K562 (cell line): ENCODE results near the gene SLC34A3. TPM values are rescaled to one million over a fixed set of nuclear protein-coding genes. Genes with fewer than 3 reads are reported as not detected.

Source experiments
- ARID2 ChIP-seq: fragments of 450-650 bp; IDR thresholded peaks from 2 replicates; pipeline ENCODE4 v1.6.1; 2017; ENCODE audit warnings: antibody characterized with exemption, mild to moderate bottlenecking
- MTA3 ChIP-seq: fragments of 450-650 bp; formaldehyde crosslinking; IDR thresholded peaks from 2 replicates; pipeline ENCODE4 v1.6.1; 2017; ENCODE audit warnings: mild to moderate bottlenecking, borderline replicate concordance
- POLR2AphosphoS5 ChIP-seq: IDR thresholded peaks from 2 replicates; pipeline ENCODE4 v1.6.1; 2011; ENCODE audit warnings: mild to moderate bottlenecking, low read depth, low read length, moderate library complexity; ENCODE audit not compliant: control insufficient read depth, insufficient read depth
- RUNX1 ChIP-seq: sonication (generic); IDR thresholded peaks from 2 replicates; pipeline ENCODE4 v1.6.1; 2016; ENCODE audit warnings: antibody characterized with exemption, low read depth
- SRF ChIP-seq, 2 experiments: fragments of 250-450, 450-650 bp in 1 of 2; sonication (Bioruptor Pico) in 1 of 2; sonication (generic) in 1 of 2; formaldehyde crosslinking; IDR thresholded peaks; 2 replicates each; pipeline versions ENCODE4 v1.5.0 to v1.5.1; 2020 to 2022; ENCODE audit warnings: mild to moderate bottlenecking in 1 of 2, missing genetic modification reagents in 1 of 2
- XRCC5 ChIP-seq: fragments of 200-400 bp; formaldehyde crosslinking; IDR thresholded peaks from 2 replicates; pipeline ENCODE4 v1.6.1; 2017; ENCODE audit warnings: low read depth, mild to moderate bottlenecking, low read length
- polyA plus RNA-seq, 8 experiments: library from polyadenylated mRNA; depleted of rRNA in 4 of 8; stranded (reverse) in 5 of 8; unstranded in 3 of 8; fragments of >200 nt; fragmentation: Nextera tagmentation in 2 of 8; fragmentation: Illumina TruSeq in 1 of 8; extraction: Ambion mirVana in 2 of 8; extraction: Trizol in 1 of 8; gene quantifications; 2 replicates each; pipeline versions ENCODE4 v1.2.1 to v1.2.3, GENCODE V29; 2011 to 2014; ENCODE audit warnings: inconsistent platforms in 1 of 8, missing spikeins in 1 of 8
- total RNA-seq, 7 experiments: library from RNA; depleted of rRNA in 6 of 7; stranded (reverse); fragments of >200 nt in 6 of 7; fragmentation: Illumina TruSeq in 2 of 7; extraction: Trizol in 2 of 7; gene quantifications; 2 replicates each; pipeline versions ENCODE4 v1.2.1 to v1.2.3, GENCODE V29; 2011 to 2021; ENCODE audit warnings: low replicate concordance in 1 of 7
- TF ChIP-seq, protein P1 (sequence below): fragments of 200-800 bp; sonication (Bioruptor generic); IDR thresholded peaks from 2 replicates; pipeline ENCODE4 v1.6.1; 2017; ENCODE audit warnings: missing genetic modification characterization, missing compliant biosample characterization
- TF ChIP-seq, protein P2 (sequence below), 2 experiments: fragments of 200-800 bp in 1 of 2; sonication (Bioruptor generic) in 1 of 2; sonication (generic) in 1 of 2; formaldehyde crosslinking in 1 of 2; IDR thresholded peaks in 1 of 2; conservative IDR thresholded peaks in 1 of 2; 2 replicates each; pipeline versions ENCODE4 v1.5.0 to v1.6.1; 2016 to 2020; ENCODE audit warnings: missing compliant biosample characterization in 1 of 2, missing genetic modification characterization in 1 of 2, missing genetic modification reagents in 1 of 2

Gene SLC34A3
- total and polyA plus RNA-seq, 9 of the 15 experiments (the other 6 are each of a cell fraction or from before 2014, with no cell fraction given): not detected

DNA sequence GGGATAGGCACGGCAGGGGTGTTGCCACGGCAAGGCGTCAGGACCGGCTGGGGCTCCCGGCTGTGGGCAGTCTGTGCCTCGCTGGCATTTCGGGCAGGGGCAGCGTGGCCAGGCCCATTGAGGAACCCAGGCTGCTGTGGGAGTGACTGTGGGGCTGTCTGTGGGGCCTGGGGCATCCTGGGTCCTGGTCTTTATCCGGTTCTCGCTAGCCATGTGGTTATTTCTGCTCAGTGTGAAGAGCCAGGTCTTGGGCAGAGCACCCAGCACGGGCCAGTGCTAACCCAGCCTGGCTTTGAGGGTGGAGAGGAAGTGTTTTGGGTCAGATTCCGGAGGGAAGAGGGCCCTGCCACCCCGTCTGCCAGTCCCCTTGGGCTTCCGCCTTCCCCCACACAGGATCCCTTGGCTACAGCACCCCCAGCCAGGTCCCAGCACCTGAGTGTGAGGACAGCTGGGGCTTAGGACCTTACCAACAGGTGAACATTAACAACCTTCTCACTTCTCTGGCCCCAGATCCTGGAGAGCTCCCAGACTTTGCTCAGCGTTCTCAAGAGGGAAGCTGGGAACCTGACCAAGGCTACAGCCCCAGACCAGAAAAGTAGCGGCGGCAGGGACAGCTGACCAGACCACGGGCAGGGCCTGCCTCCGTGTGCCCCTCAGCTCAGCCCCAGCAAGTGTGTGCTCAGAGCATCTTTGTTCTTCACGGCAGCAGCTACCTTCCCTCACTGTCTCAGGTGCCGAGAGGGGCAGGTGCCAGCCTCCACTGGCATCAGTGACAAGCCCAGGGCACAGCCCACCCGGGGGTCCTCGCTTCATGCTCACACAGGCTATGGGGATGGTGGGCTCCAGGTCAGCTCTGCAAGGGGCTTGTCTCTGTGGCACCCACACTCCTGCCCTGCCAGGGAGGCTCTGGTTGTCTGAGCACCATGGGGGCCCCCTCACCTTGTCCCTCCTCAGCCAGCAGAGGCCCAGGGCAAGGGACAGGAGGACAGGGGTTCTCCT is 41.1 kb upstream of the SLC34A3 start (continued):
- TF ChIP-seq, protein P1, sequence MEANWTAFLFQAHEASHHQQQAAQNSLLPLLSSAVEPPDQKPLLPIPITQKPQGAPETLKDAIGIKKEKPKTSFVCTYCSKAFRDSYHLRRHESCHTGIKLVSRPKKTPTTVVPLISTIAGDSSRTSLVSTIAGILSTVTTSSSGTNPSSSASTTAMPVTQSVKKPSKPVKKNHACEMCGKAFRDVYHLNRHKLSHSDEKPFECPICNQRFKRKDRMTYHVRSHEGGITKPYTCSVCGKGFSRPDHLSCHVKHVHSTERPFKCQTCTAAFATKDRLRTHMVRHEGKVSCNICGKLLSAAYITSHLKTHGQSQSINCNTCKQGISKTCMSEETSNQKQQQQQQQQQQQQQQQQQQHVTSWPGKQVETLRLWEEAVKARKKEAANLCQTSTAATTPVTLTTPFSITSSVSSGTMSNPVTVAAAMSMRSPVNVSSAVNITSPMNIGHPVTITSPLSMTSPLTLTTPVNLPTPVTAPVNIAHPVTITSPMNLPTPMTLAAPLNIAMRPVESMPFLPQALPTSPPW (CRISPR knock-in tag): no peak
- TF ChIP-seq SRF (CRISPR knock-in tag; IDR thresholded peaks at IDR 0.05): no peak
- TF ChIP-seq RUNX1: 0 out of 2 replicates have a peak, but pooled peaks have one; percentile 26
- 0 out of 2 replicates have a peak, but pooled peaks have one; percentile 11 for TF ChIP-seq XRCC5
- TF ChIP-seq MTA3: no peak
- TF ChIP-seq ARID2: no peak
- TF ChIP-seq, protein P2, sequence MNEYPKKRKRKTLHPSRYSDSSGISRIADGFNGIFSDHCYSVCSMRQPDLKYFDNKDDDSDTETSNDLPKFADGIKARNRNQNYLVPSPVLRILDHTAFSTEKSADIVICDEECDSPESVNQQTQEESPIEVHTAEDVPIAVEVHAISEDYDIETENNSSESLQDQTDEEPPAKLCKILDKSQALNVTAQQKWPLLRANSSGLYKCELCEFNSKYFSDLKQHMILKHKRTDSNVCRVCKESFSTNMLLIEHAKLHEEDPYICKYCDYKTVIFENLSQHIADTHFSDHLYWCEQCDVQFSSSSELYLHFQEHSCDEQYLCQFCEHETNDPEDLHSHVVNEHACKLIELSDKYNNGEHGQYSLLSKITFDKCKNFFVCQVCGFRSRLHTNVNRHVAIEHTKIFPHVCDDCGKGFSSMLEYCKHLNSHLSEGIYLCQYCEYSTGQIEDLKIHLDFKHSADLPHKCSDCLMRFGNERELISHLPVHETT (CRISPR knock-in tag; conservative IDR thresholded peaks at IDR 0.05 in 1 of 2, IDR thresholded peaks at IDR 0.05 in 1 of 2): no peak
- TF ChIP-seq POLR2AphosphoS5: no peak
